Stimulated activated naive B cell treated with anti-CD40 and anti-IgM and Interleukin-4, amounts not matched to agents 10 μg/mL and 1 μg/mL and 100 μg/mL, for 72 hours (primary cell): Measurements from ENCODE around the gene PPP1R9A.

Experiments
- ATAC-seq, 2 donors: fragments of 150-1000 bp; cut with Tn5 transposase; replicated peaks; 2 replicates each; pipeline ENCODE4 v1.10.0; 2021; ENCODE audit warnings: moderate library complexity in 1 of 2
- DNase-seq: peaks from one replicate; pipeline ENCODE4 v3.0.0; 2021
- H3K27ac Mint-ChIP-seq: one replicate; pipeline ENCODE4 v1.8.0; 2022; ENCODE audit warnings: mild to moderate bottlenecking, mixed read lengths
- H3K27me3 Mint-ChIP-seq, 2 donors: one replicate each; pipeline ENCODE4 v1.8.0; 2022; ENCODE audit warnings: mixed read lengths in 2 of 2
- H3K36me3 Mint-ChIP-seq, 2 donors: one replicate each; pipeline ENCODE4 v1.8.0; 2022; ENCODE audit warnings: mixed read lengths in 2 of 2, mild to moderate bottlenecking in 1 of 2
- H3K4me1 Mint-ChIP-seq, 2 donors: one replicate each; pipeline ENCODE4 v1.8.0; 2022; ENCODE audit warnings: mixed read lengths in 2 of 2, mild to moderate bottlenecking in 1 of 2
- H3K4me3 Mint-ChIP-seq, 2 donors: one replicate each; pipeline ENCODE4 v1.8.0; 2022; ENCODE audit warnings: mild to moderate bottlenecking in 2 of 2, mixed read lengths in 2 of 2, moderate library complexity in 1 of 2
- H3K9me3 Mint-ChIP-seq, 2 donors: one replicate each; pipeline ENCODE4 v1.8.0; 2022; ENCODE audit warnings: mixed read lengths in 2 of 2, mild to moderate bottlenecking in 1 of 2

The PPP1R9A gene

GRCh38 chr7:95157381-95157780, 250.0 kb downstream of the PPP1R9A start:
- DNase-seq (no peak), ATAC-seq (no peak)
- Mint-ChIP-seq H3K27me3 (no peaks in the 10 kb centered on the region), H3K36me3 (no peaks in the 10 kb centered on the region), H3K27ac (no peak overlapping the region), H3K4me3 (no peak overlapping the region), H3K4me1 (no peaks in the 10 kb centered on the region), H3K9me3 (peaks cover 3 to 5% of the 10 kb centered on the region in 2 donors)

GRCh38 chr7:95169678-95170077, 262.3 kb downstream of the PPP1R9A start:
- Mint-ChIP-seq H3K27ac (no peak overlapping the region), H3K4me3 (no peak overlapping the region)

GRCh38 chr7:95172420-95172819, 265.0 kb downstream of the PPP1R9A start:
- DNase-seq (no peak), ATAC-seq (no peak)
- H3K36me3 Mint-ChIP-seq: no peaks in the 10 kb centered on the region
- H3K27ac Mint-ChIP-seq: no peak overlapping the region
- peaks cover 3 to 8% of the 10 kb centered on the region in 2 donors for H3K9me3 Mint-ChIP-seq
- H3K4me3 Mint-ChIP-seq: no peak overlapping the region
- H3K4me1 Mint-ChIP-seq: no peaks in the 10 kb centered on the region
- H3K27me3 Mint-ChIP-seq: no peaks in the 10 kb centered on the region

More at GRCh38 chr7:95169678-95170077, 262.3 kb downstream of the PPP1R9A start:
- DNase-seq (no peak), ATAC-seq (no peak)
- Mint-ChIP-seq H3K9me3 (peaks cover 0 to 3% of the 10 kb centered on the region in 2 donors), H3K4me1 (no peaks in the 10 kb centered on the region), H3K27me3 (peaks cover 4 to 11% of the 10 kb centered on the region in 2 donors), H3K36me3 (no peaks in the 10 kb centered on the region)

GRCh38 chr7:95190515-95190914, 283.1 kb downstream of the PPP1R9A start:
- Mint-ChIP-seq H3K9me3 (peaks cover 0 to 2% of the 10 kb centered on the region in 2 donors), H3K27me3 (no peaks in the 10 kb centered on the region), H3K27ac (no peak overlapping the region), H3K36me3 (peaks cover 1 to 4% of the 10 kb centered on the region in 2 donors), H3K4me3 (no peak overlapping the region), H3K4me1 (no peaks in the 10 kb centered on the region)
- ATAC-seq: no peak
- DNase-seq: no peak

GRCh38 chr7:95191795-95192194, 284.4 kb downstream of the PPP1R9A start:
- no peaks in the 10 kb centered on the region for H3K4me1 Mint-ChIP-seq
- peaks cover 1 to 4% of the 10 kb centered on the region in 2 donors for H3K36me3 Mint-ChIP-seq
- H3K9me3 Mint-ChIP-seq: peaks cover 0 to 2% of the 10 kb centered on the region in 2 donors
- DNase-seq (no peak), ATAC-seq (no peak)
- no peaks in the 10 kb centered on the region for H3K27me3 Mint-ChIP-seq
- H3K4me3 Mint-ChIP-seq: no peak overlapping the region
- H3K27ac Mint-ChIP-seq: no peak overlapping the region

GRCh38 chr7:95198863-95199262, 291.5 kb downstream of the PPP1R9A start:
- Mint-ChIP-seq H3K4me3 (no peak overlapping the region), H3K9me3 (no peaks in the 10 kb centered on the region), H3K27ac (no peak overlapping the region), H3K27me3 (no peaks in the 10 kb centered on the region), H3K36me3 (no peaks in the 10 kb centered on the region), H3K4me1 (no peaks in the 10 kb centered on the region)
- DNase-seq (no peak), ATAC-seq (no peak)

- peak in 1 of 2 donors; percentile 59 for ATAC-seq
- H3K4me1 Mint-ChIP-seq: peaks cover 0 to 1% of the 10 kb centered on the region in 2 donors
- no peak overlapping the region for H3K4me3 Mint-ChIP-seq
- no peak for DNase-seq
- H3K9me3 Mint-ChIP-seq: no peaks in the 10 kb centered on the region
- no peaks in the 10 kb centered on the region for H3K27me3 Mint-ChIP-seq
- no peaks in the 10 kb centered on the region for H3K36me3 Mint-ChIP-seq
- H3K27ac Mint-ChIP-seq: no peak overlapping the region
Observed at GRCh38 chr7:95199779-95200558, 292.6 kb downstream of the PPP1R9A start.

GRCh38 chr7:95200741-95201140, 293.3 kb downstream of the PPP1R9A start:
- Mint-ChIP-seq H3K4me3 (no peak overlapping the region), H3K9me3 (no peaks in the 10 kb centered on the region), H3K36me3 (no peaks in the 10 kb centered on the region), H3K4me1 (peaks cover 0 to 2% of the 10 kb centered on the region in 2 donors), H3K27me3 (no peaks in the 10 kb centered on the region), H3K27ac (no peak overlapping the region)
- DNase-seq (no peak), ATAC-seq (no peak)

- Mint-ChIP-seq H3K4me3 (no peak overlapping the region), H3K4me1 (peaks cover 0 to 3% of the 10 kb centered on the region in 2 donors), H3K27me3 (no peaks in the 10 kb centered on the region), H3K36me3 (no peaks in the 10 kb centered on the region), H3K9me3 (no peaks in the 10 kb centered on the region), H3K27ac (no peak overlapping the region)
- ATAC-seq (no peak), DNase-seq (no peak)
Observed at GRCh38 chr7:95201727-95202126, 294.3 kb downstream of the PPP1R9A start.

- Mint-ChIP-seq H3K27me3 (no peaks in the 10 kb centered on the region), H3K4me3 (no peak overlapping the region), H3K9me3 (no peaks in the 10 kb centered on the region), H3K36me3 (no peaks in the 10 kb centered on the region), H3K4me1 (peaks cover 0 to 3% of the 10 kb centered on the region in 2 donors), H3K27ac (no peak overlapping the region)
- ATAC-seq (no peak), DNase-seq (no peak)
Observed at GRCh38 chr7:95204618-95205017, 297.2 kb downstream of the PPP1R9A start.

GRCh38 chr7:95205665-95206225, 298.4 kb downstream of the PPP1R9A start:
- H3K4me3 Mint-ChIP-seq: no peak overlapping the region
- DNase-seq (no peak), ATAC-seq (no peak)
- H3K4me1 Mint-ChIP-seq: peaks cover 0 to 3% of the 10 kb centered on the region in 2 donors
- H3K36me3 Mint-ChIP-seq: no peaks in the 10 kb centered on the region
- H3K27ac Mint-ChIP-seq: no peak overlapping the region
- H3K9me3 Mint-ChIP-seq: no peaks in the 10 kb centered on the region
- no peaks in the 10 kb centered on the region for H3K27me3 Mint-ChIP-seq

GRCh38 chr7:95209276-95209675, 301.9 kb downstream of the PPP1R9A start:
- ATAC-seq: no peak
- H3K4me1 Mint-ChIP-seq: peaks cover 0 to 3% of the 10 kb centered on the region in 2 donors
- no peak for DNase-seq

GRCh38 chr7:95209788-95210187, 302.4 kb downstream of the PPP1R9A start:
- no peak overlapping the region for H3K4me3 Mint-ChIP-seq
- H3K36me3 Mint-ChIP-seq: peaks cover 0 to 5% of the 10 kb centered on the region in 2 donors
- no peak overlapping the region for H3K27ac Mint-ChIP-seq
- no peaks in the 10 kb centered on the region for H3K9me3 Mint-ChIP-seq
- no peak for ATAC-seq
- DNase-seq: no peak
- H3K4me1 Mint-ChIP-seq: peaks cover 0 to 3% of the 10 kb centered on the region in 2 donors
- no peaks in the 10 kb centered on the region for H3K27me3 Mint-ChIP-seq

More at GRCh38 chr7:95209276-95209675, 301.9 kb downstream of the PPP1R9A start:
- Mint-ChIP-seq H3K9me3 (no peaks in the 10 kb centered on the region), H3K27ac (no peak overlapping the region), H3K27me3 (no peaks in the 10 kb centered on the region), H3K36me3 (peaks cover 0 to 5% of the 10 kb centered on the region in 2 donors), H3K4me3 (no peak overlapping the region)

- H3K4me1 Mint-ChIP-seq: no peaks in the 10 kb centered on the region
- no peak overlapping the region for H3K4me3 Mint-ChIP-seq
- H3K36me3 Mint-ChIP-seq: peaks cover 0 to 5% of the 10 kb centered on the region in 2 donors
- DNase-seq: no peak
- ATAC-seq: no peak
- no peaks in the 10 kb centered on the region for H3K27me3 Mint-ChIP-seq
- H3K27ac Mint-ChIP-seq: no peak overlapping the region
- peaks cover 0 to 5% of the 10 kb centered on the region in 2 donors for H3K9me3 Mint-ChIP-seq
Observed at GRCh38 chr7:95213148-95213547, 305.8 kb downstream of the PPP1R9A start.
